ENCODE results near the gene LPP. TPM values are rescaled to one million over a fixed set of nuclear protein-coding genes. Genes with fewer than 3 reads are reported as not detected.

Gene LPP
- total and polyA plus RNA-seq, 2 of the 13 experiments (the other 11 are each of a cell fraction or from before 2014, with no cell fraction given), result 19.2 to 29.9 TPM

GRCh38 chr3:188365184-188365583, 211.2 kb downstream of the LPP start:
- POLR2A ChIA-PET, result interaction anchor here (0.7 kb wide), 1 partner anchor 343 kb away, joined by 3 read pairs; no protein-coding TSS in a partner anchor
- Histone ChIP-seq H3K27ac (ENCODE audit: extremely low read length, insufficient read depth, low read length) (no peak overlapping the region), H3K4me1 (ENCODE audit: insufficient read depth, low read length) (peaks cover 21% of the 10 kb centered on the region), H3K36me3 (replicated peaks in 1 of 2; ENCODE audit: control insufficient read depth in 1 of 2, insufficient read depth in 2 of 2, low read length in 2 of 2) (no peaks in the 10 kb centered on the region; a peak in 1 of 5 replicates), H3K4me3 (replicated peaks in 1 of 3; ENCODE audit: insufficient read depth in 1 of 3, low read depth in 2 of 3, low read length in 3 of 3) (no peak overlapping the region), H3K27me3 (ENCODE audit: control insufficient read depth in 1 of 2, insufficient read depth in 2 of 2, low read length in 2 of 2) (no peaks in the 10 kb centered on the region), H3K4me2 (ENCODE audit: low read depth, low read length) (no peak overlapping the region), H2AFZ (ENCODE audit: low read length) (no peak overlapping the region), H4K20me1 (ENCODE audit: insufficient read depth, low read length) (no peaks in the 10 kb centered on the region), H3K9ac (ENCODE audit: insufficient read depth, low read depth, low read length) (no peak overlapping the region), H3K79me2 (ENCODE audit: insufficient read depth, low read length) (peaks cover 7% of the 10 kb centered on the region), H3K9me3 (ENCODE audit: low read length) (no peaks in the 10 kb centered on the region)
- CTCF ChIA-PET (ENCODE audit: low intra/inter-chr PET ratio, low total read pairs), result no interaction called here
- 97% methylated on average over 5 of the region's 5 CpGs for WGBS (ENCODE audit: low lambda C conversion rate)
- BruUV-seq (replicated peaks), result no TSS peak
- in situ Hi-C loops (cut with HindIII; ENCODE audit: extremely low pct_ligation_motif_present, low pct_unique_long_range_greater_than_20kb) (no loop called here), intact Hi-C loops (cut with micrococcal nuclease; ENCODE audit: unreplicated experiment) (no loop called here)
- no peak for DNase-seq (ENCODE audit: low spot score)
- TF ChIP-seq, protein P1, sequence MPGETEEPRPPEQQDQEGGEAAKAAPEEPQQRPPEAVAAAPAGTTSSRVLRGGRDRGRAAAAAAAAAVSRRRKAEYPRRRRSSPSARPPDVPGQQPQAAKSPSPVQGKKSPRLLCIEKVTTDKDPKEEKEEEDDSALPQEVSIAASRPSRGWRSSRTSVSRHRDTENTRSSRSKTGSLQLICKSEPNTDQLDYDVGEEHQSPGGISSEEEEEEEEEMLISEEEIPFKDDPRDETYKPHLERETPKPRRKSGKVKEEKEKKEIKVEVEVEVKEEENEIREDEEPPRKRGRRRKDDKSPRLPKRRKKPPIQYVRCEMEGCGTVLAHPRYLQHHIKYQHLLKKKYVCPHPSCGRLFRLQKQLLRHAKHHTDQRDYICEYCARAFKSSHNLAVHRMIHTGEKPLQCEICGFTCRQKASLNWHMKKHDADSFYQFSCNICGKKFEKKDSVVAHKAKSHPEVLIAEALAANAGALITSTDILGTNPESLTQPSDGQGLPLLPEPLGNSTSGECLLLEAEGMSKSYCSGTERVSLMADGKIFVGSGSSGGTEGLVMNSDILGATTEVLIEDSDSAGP (CRISPR knock-in tag; IDR thresholded peaks at IDR 0.05; ENCODE audit: borderline replicate concordance), result no peak
- no peak for TF ChIP-seq RELA (CRISPR knock-in tag; IDR thresholded peaks at IDR 0.05)
- TF ChIP-seq ZNF317 (CRISPR knock-in tag; IDR thresholded peaks at IDR 0.05), result no peak
- TF ChIP-seq AGO2 (optimal IDR thresholded peaks at IDR 0.05; ENCODE audit: low read depth, low read length), result no peak
- no peak for TF ChIP-seq PRMT3 (CRISPR knock-in tag; IDR thresholded peaks at IDR 0.05; ENCODE audit: borderline replicate concordance, low read depth)
- TF ChIP-seq PAWR (CRISPR knock-in tag; IDR thresholded peaks at IDR 0.05; ENCODE audit: borderline replicate concordance), result no peak
- TF ChIP-seq, protein P2, sequence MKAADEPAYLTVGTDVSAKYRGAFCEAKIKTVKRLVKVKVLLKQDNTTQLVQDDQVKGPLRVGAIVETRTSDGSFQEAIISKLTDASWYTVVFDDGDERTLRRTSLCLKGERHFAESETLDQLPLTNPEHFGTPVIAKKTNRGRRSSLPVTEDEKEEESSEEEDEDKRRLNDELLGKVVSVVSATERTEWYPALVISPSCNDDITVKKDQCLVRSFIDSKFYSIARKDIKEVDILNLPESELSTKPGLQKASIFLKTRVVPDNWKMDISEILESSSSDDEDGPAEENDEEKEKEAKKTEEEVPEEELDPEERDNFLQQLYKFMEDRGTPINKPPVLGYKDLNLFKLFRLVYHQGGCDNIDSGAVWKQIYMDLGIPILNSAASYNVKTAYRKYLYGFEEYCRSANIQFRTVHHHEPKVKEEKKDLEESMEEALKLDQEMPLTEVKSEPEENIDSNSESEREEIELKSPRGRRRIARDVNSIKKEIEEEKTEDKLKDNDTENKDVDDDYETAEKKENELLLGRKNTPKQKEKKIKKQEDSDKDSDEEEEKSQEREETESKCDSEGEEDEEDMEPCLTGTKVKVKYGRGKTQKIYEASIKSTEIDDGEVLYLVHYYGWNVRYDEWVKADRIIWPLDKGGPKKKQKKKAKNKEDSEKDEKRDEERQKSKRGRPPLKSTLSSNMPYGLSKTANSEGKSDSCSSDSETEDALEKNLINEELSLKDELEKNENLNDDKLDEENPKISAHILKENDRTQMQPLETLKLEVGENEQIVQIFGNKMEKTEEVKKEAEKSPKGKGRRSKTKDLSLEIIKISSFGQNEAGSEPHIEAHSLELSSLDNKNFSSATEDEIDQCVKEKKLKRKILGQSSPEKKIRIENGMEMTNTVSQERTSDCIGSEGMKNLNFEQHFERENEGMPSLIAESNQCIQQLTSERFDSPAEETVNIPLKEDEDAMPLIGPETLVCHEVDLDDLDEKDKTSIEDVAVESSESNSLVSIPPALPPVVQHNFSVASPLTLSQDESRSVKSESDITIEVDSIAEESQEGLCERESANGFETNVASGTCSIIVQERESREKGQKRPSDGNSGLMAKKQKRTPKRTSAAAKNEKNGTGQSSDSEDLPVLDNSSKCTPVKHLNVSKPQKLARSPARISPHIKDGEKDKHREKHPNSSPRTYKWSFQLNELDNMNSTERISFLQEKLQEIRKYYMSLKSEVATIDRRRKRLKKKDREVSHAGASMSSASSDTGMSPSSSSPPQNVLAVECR (CRISPR knock-in tag; IDR thresholded peaks at IDR 0.05; ENCODE audit: borderline replicate concordance), result no peak
- no peak for TF ChIP-seq CBX5 (CRISPR knock-in tag; IDR thresholded peaks at IDR 0.05; ENCODE audit: borderline replicate concordance)
- no peak for TF ChIP-seq NFKBIZ (CRISPR knock-in tag; IDR thresholded peaks at IDR 0.05)
- ATAC-seq, result no peak
- FAIRE-seq, result no peak
